OCI-LY7 (cell line): Measurements from ENCODE around the gene DGKB.

Source experiments
- EZH2phosphoT487 ChIP-seq: fragments of 200-600 bp; sonication (generic); IDR thresholded peaks from 2 replicates; pipeline ENCODE4 v1.6.1; 2018; ENCODE audit warnings: low read depth, borderline replicate concordance, mild to moderate bottlenecking, mixed run types, antibody characterized with exemption, low read length, moderate library complexity, mixed read lengths
- TF ChIP-seq, protein P1 (sequence below): fragments of 200-600 bp; sonication (generic); conservative IDR thresholded peaks from 2 replicates; pipeline ENCODE4 v1.5.1; 2014; ENCODE audit warnings: mild to moderate bottlenecking, antibody characterized with exemption, low read length, moderate library complexity, mixed read lengths

DNA sequence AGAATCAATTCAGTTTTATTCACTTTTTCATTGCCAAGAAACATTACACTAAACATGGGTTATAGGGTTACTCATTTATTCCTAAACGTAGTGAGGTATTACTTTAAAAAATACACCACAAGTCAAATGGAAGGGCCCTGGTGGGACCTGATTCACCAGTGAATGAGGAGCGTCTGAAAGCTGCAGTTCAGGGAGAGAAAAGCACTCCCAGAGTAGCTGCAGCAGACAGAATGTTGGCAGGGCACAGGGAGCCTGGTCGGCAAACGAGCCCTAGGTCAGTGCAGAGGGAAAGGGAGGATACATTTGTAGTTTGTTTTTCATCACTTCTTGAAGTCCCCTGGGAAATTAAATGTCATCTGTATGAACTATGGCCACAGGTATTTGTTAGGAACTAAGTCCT lies 551.4 kb downstream of the DGKB start:
- TF ChIP-seq, protein P1, sequence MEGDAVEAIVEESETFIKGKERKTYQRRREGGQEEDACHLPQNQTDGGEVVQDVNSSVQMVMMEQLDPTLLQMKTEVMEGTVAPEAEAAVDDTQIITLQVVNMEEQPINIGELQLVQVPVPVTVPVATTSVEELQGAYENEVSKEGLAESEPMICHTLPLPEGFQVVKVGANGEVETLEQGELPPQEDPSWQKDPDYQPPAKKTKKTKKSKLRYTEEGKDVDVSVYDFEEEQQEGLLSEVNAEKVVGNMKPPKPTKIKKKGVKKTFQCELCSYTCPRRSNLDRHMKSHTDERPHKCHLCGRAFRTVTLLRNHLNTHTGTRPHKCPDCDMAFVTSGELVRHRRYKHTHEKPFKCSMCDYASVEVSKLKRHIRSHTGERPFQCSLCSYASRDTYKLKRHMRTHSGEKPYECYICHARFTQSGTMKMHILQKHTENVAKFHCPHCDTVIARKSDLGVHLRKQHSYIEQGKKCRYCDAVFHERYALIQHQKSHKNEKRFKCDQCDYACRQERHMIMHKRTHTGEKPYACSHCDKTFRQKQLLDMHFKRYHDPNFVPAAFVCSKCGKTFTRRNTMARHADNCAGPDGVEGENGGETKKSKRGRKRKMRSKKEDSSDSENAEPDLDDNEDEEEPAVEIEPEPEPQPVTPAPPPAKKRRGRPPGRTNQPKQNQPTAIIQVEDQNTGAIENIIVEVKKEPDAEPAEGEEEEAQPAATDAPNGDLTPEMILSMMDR, result no peak
- no peak for TF ChIP-seq EZH2phosphoT487
